DMS53 (cell line): ENCODE measurements around the gene KRTAP10-8.
"Not testable (repeated sequence)": the region's sequence is repeated elsewhere in the genome, so short reads cannot be mapped to it uniquely, and the experiment has no call there.

Experiments used
- DNase-seq: peaks from one replicate; lab custom pipeline; 2025; lab: John Stamatoyannopoulos, UW

The KRTAP10-8 gene

DNA sequence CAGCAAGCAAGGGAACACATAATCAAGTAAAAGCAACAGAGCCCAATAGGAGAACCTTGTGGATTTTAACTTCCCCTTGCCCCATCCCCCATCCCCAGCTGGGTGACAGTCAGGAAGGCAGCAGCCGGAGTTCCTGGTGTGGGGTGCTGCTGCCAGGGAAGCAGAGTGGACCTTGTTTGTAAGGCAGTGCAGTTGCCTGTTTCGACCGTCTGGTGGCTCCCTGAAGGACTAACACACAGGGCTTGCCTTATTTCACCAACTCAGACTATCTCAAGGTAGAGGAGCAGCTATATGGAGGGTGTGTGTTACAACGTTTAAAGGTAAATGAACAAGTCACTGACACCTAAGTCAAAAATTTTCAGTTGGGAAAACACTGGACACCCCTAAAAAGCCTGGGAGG, 6.6 kb downstream of the KRTAP10-8 start:
- peak; percentile 39 for DNase-seq

DNA sequence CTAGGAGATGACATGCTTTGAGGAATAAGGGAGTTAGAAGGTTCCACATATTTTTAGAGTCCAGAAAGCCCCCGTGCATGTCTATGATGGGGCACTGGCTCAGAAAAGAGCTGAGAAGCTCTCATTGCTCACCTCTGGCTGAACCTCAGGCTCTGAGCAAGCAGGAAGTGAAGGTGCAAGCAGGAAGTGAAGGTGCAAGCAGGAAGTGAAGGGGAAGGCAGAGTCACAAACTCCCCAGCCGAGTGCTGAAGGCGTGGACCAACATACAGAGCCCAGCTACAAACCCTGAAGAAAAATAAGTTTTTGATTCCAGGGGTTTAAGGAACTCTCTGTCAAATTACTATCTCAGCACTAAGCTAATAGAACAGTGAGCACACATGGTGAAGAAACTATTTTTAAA, 7.0 kb downstream of the KRTAP10-8 start:
- DNase-seq: peak; percentile 11

DNA sequence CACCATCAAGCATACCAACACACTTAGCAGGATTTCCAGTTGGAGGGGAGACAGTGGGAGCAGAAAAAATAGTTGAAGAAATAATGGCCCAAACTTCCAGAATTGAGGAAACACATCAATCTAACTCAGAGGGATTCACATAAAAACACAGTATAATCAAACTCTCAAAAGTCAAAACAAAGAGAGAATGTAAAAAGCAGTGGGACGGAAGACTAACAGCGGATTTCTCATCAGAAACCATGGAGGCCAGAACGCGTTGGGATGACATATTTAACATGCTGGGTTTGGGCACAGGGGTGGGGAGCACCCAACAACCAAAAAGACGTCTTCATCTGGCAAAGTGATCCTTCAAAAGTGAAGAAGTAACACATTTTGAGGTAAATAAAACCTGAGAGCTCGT, 8.0 kb downstream of the KRTAP10-8 start:
- no peak for DNase-seq

DNA sequence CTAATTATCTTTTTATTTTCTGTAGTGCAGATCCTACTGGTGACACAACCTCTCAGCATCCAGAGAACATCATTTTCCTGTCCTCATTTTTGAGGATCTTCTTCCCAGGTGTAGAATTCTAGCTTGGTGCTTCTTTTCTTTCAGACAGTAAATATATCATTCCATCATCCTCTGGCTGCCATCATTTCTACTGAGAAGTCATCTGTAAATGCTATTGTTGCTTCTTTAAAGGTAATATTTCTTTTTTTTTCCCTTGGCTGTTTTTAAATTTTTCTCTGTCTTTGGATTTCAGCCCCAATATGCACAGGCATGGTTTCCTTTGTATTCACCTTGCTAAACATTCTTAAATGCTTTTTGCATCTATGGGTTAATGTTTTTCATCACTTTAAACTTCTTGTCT, 11.7 kb downstream of the KRTAP10-8 start:
- DNase-seq: no peak

DNA sequence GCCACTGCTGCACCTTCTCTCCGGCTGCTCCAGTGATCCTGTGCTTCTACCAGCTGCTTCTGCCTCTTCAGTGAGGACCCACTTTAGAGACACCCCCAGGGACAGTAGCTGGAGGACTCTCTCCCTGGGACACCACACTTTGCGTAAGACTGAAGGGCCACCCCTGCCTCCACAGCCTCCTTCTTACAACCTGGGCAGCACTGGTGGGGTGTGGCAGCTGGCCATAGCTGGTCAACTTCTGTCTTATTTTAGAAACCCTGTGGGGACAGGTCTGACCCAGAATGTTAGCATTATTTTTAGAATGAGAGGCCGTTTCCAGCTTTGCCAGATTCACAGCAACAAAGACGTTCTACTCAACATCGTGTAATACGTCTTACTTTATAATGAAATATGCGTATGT, 13.9 kb downstream of the KRTAP10-8 start:
- DNase-seq: no peak

GRCh38 chr21:44626262-44626661, 14.4 kb downstream of the KRTAP10-8 start:
- no peak for DNase-seq

GRCh38 chr21:44626673-44627143, 14.8 kb downstream of the KRTAP10-8 start, which contains the start of gene KRTAP10-9:
KRTAP10-9 (plus strand) TSS chr21:44627093; CDS start chr21:44627172, 79 bp downstream.
- DNase-seq: no peak

GRCh38 chr21:44627181-44627822, 15.4 kb downstream of the KRTAP10-8 start:
- DNase-seq: not testable (repeated sequence)

DNA sequence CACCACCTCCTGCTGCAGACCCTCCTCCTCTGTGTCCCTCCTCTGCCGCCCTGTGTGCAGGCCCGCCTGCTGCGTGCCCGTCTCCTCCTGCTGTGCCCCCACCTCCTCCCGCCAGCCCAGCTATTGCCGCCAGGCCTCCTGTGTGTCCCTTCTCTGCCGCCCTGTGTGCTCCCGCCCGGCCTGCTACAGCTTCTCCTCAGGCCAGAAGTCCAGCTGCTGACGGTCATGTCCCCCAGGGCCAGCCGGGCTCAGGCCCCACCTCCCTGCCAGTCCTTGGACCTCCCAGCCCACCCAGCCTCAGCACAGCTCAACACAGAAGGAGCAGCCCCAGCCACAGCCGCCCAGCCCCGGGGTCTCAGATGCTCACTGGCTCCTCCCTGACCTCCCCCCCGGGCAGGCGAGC, 16.0 kb downstream of the KRTAP10-8 start:
- not testable (repeated sequence) for DNase-seq

- DNase-seq: no peak
These were observed 17.0 kb downstream of the KRTAP10-8 start for GRCh38 chr21:44628707-44629391.

DNA sequence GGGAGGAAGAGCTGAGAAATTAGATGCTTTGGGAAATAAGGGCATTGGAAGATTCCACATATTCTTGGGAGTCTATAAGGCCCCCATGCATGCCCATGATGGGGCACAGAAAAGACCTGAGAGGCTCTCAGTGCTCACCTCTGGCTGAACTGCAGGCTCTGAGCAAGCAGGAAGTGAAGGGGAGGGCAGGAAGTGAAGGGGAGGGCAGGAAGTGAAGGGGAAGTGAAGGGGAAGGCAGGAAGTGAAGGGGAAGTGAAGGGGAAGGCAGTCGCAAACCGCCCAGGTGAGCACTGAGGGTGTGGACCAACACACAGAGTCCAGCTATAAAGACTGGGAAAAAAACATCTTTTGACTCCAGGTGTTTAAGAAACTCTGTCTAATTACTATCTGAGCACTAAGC, 18.6 kb downstream of the KRTAP10-8 start:
- no peak for DNase-seq

- no peak for DNase-seq
These were observed 20.2 kb downstream of the KRTAP10-8 start for GRCh38 chr21:44632067-44632466.

GRCh38 chr21:44636209-44637017, 24.5 kb downstream of the KRTAP10-8 start:
- no peak for DNase-seq

- DNase-seq: no peak
These were observed 25.4 kb downstream of the KRTAP10-8 start, which contains the start of gene KRTAP10-10 for GRCh38 chr21:44637018-44637850. KRTAP10-10 (plus strand) TSS chr21:44637356; CDS start chr21:44637418, 62 bp downstream.

DNA sequence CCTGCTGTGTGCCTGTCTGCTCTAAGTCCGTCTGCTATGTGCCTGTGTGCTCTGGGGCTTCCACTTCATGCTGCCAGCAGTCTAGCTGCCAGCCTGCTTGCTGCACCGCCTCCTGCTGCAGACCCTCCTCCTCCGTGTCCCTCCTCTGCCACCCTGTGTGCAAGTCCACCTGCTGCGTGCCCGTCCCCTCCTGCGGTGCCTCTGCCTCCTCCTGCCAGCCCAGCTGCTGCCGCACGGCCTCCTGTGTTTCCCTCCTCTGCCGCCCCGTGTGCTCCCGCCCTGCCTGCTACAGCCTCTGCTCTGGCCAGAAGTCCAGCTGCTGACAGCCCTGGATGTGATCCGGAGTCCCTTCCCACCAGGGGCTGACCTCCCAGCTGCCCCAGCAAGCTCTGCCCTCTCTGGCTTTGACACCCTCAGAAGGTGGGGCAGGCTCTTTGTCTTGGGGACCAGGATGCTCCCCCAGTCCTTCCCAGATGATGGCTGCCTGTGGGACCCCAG, 26.0 kb downstream of the KRTAP10-8 start:
- DNase-seq: not testable (repeated sequence)

DNA sequence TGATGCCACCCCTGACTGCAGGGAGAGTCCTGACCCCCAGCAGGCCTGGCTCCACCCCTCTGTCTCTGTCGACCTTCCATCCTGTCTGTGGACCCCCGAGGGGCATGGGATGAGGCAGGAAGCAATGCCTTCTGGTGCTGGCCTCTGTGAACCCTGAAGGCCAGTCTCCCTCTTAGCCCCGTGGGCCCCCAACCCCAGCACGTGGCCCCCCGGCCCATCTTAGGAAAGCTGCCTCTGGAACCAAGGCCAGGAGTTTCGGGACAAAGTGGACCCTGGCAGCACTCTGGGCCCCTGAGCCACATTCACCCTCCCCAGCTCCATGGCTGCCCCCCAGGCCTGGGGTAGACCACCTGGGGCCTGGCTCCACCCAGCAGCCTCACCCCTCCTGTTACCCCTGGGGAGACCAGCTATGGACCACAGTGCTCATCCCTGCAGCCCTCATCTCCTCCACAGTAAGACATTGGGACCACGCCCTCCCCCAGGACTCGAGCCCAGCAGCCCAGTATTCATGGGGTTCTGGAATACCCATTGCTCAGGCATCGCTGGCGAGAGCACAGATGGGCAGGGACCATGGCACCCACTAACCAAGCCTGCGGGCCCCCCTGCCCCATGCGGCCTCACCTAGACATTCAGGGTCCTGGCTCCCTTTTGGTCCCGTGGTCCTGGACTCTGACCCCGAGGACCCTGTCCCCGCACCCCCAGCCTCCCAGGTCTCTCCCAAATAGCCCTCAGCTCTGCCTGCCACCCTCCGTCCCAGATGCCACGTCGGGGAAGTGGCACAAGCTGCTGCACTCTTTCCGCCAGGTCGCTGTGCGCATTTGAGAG, 26.8 kb downstream of the KRTAP10-8 start:
- DNase-seq: not testable (repeated sequence)

GRCh38 chr21:44639331-44639655, 27.4 kb downstream of the KRTAP10-8 start:
- DNase-seq: no peak

- no peak for DNase-seq
These were observed 28.9 kb downstream of the KRTAP10-8 start for GRCh38 chr21:44640761-44641160.

GRCh38 chr21:44643741-44644310, 31.9 kb downstream of the KRTAP10-8 start:
- DNase-seq: no peak

GRCh38 chr21:44644878-44645277, 33.0 kb downstream of the KRTAP10-8 start:
- no peak for DNase-seq
